HL-60 (cell line): ENCODE measurements around the gene LRRC43.

ENCODE experiments used
- CTCF ChIP-seq: IDR thresholded peaks from one replicate; pipeline ENCODE4 v1.5.1; 2011; ENCODE audit warnings: low read length, control low read depth, inconsistent platforms; ENCODE audit not compliant: insufficient read depth
- POLR2AphosphoS5 ChIP-seq: IDR thresholded peaks from 2 replicates; pipeline ENCODE4 v1.6.1; 2012; ENCODE audit warnings: low read depth

DNA sequence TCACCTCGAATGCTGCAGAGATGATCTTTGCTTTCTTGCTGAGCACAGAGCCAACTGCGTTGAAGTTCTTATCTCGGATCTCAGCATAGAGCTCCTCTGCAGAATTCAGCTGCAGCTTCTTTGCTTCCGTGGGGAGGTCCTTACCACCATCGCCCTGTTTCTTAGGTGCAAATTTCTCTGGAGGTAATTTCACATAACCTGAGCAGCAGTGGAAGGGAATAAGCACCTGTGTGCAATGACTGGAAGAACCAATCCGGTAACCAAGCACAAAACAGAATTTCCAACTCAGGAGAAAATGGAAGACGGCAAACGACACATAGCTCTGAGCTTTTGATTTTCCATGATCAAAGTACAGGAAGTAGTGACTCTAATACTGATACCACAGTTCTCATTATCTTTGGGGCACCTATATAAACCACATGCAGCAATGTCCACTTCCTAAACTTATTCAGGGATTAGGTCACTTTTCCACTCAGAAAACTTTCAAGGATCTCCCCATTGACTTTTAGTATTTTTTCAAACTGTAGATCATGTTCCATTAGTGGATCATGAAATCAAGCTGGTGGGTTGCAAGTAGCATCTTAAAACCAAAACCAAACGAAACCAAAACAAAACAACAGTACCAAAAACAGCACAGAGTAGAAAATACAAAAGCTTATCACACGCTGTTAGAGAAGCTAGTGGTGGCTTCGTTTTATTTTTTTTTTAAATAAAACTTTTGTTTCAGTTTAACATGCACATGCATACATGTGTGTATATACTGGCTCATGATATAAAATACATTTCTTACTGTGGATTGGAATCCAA lies 61.8 kb downstream of the LRRC43 start:
- no peak for TF ChIP-seq CTCF
- TF ChIP-seq POLR2AphosphoS5: no peak
